AG09319 (cell line): Measurements from ENCODE around the gene TRIM32.
"Not testable (repeated sequence)": the region's sequence is repeated elsewhere in the genome, so short reads cannot be mapped to it uniquely, and the experiment has no call there.

ENCODE experiments used
- DNase-seq: peaks from one replicate; pipeline ENCODE4 v3.0.0-alpha.2; 2010; ENCODE audit warnings: low read depth; ENCODE audit errors: extremely low read depth
- CTCF ChIP-seq: IDR thresholded peaks from 2 replicates; pipeline ENCODE4 v1.5.1; 2011; ENCODE audit warnings: low read depth, mild to moderate bottlenecking, inconsistent platforms, low read length, moderate library complexity

Gene TRIM32

GRCh38 chr9:116685166-116685565 is 1.9 kb upstream of the TRIM32 start:
- DNase-seq = no peak
- no peak for TF ChIP-seq CTCF

- no peak for TF ChIP-seq CTCF
- DNase-seq = no peak
These were observed 970 bp upstream of the TRIM32 start for GRCh38 chr9:116686135-116686534.

GRCh38 chr9:116686693-116687073 is 422 bp upstream of the TRIM32 start:
- no peak for DNase-seq
- no peak for TF ChIP-seq CTCF

DNA sequence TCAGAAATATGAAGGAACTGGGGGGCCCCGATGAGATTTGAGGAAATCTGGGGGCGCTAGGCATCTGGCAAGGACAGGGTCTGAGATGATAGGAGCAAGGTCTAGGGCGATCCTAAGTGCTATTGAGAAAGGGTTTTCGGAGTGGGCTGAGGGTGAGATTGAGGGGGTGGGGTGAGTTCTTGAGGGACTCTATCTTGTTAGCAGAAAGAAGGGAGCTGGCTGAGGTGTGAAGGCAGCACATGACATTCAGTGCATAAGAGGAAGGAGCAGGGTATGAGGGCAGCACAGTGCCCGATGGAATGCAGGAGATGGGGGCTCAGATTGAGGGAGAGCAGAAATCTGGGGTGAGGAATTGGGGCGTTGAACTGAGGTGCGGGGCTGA is 640 bp downstream of the TRIM32 start:
- TF ChIP-seq CTCF = no peak
- no peak for DNase-seq

- DNase-seq = no peak
- no peak for TF ChIP-seq CTCF
These were observed 1.8 kb downstream of the TRIM32 start for GRCh38 chr9:116688806-116689485.

DNA sequence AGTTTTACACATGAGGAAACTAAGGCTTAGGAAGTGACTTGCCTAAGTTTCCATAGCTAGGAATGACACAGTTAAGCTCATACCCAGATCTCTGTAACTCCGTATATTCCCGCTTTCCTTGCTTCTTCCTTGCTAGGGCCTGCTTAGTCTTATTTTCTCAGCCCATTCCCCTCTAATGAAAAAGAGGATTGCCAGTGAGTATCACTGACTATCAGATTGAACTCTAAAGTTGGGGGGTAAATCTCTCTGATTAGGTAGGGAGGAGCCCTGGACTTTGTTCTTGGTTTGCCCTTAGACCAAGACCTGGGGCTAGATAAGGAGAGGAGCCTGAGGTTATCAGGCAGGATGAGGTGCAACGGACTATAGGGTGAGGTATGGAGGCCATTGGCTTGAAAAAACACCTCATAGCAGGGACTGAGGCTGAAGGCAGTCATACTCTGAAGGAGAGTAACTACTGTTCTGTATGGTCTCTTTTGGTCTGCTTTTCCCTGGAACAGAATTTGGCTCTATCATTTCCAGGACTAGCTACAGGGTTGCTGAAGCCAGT is 2.5 kb downstream of the TRIM32 start:
- no peak for TF ChIP-seq CTCF
- no peak for DNase-seq

DNA sequence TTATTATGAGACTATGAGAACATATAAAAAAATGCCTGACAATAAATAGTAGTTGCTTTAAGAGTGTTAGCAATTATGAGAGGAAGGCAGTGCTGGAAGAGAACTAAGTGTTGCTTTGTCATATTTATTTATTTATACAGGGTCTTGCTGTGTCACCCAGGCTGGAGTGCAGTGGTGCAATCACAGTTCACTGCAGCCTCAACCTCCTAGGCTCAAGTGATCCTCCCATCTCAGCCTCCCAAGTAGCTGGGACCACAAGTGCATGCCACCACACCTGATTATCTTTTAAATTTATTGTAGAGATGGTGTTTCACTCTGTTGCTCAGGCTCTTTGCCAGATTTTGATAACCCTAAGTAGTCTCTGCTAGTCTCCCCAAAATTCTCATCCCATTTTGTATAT is 3.7 kb downstream of the TRIM32 start:
- DNase-seq = not testable (repeated sequence)

- TF ChIP-seq CTCF = no peak
- DNase-seq = no peak
These were observed 4.5 kb downstream of the TRIM32 start for GRCh38 chr9:116691607-116692006.
